Prostate gland (tissue), 2 donors: Measurements from ENCODE around the gene ARHGAP6. TPM values are rescaled to one million over a fixed set of nuclear protein-coding genes. Genes with fewer than 3 reads are reported as not detected.
"Not testable (repeated sequence)": the region's sequence is repeated elsewhere in the genome, so short reads cannot be mapped to it uniquely, and the experiment has no call there.

Source experiments
- DNase-seq: peaks from one replicate; pipeline ENCODE4 v3.0.0-alpha.2; 2019; ENCODE audit warnings: low spot score
- H3K27ac ChIP-seq, 2 donors: fragments of 200-600 bp; sonication (generic); 2 replicates each; pipeline ENCODE4 v1.5.1; 2017 to 2019
- H3K27me3 ChIP-seq: fragments of 200-600 bp; sonication (generic); replicated peaks from 2 replicates; pipeline ENCODE4 v1.5.1; 2019; ENCODE audit not compliant: insufficient read depth
- H3K36me3 ChIP-seq, 2 donors: fragments of 200-600 bp; sonication (generic); 1 replicate in 1 of 2; 2 replicates in 1 of 2; pipeline versions ENCODE4 v1.5.1 to v1.8.1; 2017 to 2019
- H3K4me1 ChIP-seq: fragments of 200-600 bp; sonication (generic); replicated peaks from 2 replicates; pipeline ENCODE4 v1.5.1; 2019
- H3K4me3 ChIP-seq, 2 donors: fragments of 200-600 bp; sonication (generic); 2 replicates each; pipeline ENCODE4 v1.5.1; 2017 to 2019
- H3K9me3 ChIP-seq: fragments of 200-600 bp; sonication (generic); 2 replicates; pipeline ENCODE4 v1.5.1; 2017
- CTCF ChIP-seq, 4 experiments: fragments of 200-600 bp in 2 of 4; fragments of 450-650 bp in 2 of 4; sonication (generic) in 2 of 4; IDR thresholded peaks; 1 replicate in 3 of 4; 2 replicates in 1 of 4; pipeline ENCODE4 v1.5.1; 2016 to 2019; ENCODE audit warnings: antibody characterized with exemption in 4 of 4, mild to moderate bottlenecking in 2 of 4, moderate library complexity in 2 of 4
- POLR2A ChIP-seq: fragments of 450-650 bp; IDR thresholded peaks from one replicate; pipeline ENCODE4 v1.6.1; 2016; ENCODE audit warnings: antibody characterized with exemption, mild to moderate bottlenecking
- POLR2AphosphoS5 ChIP-seq: sonication (generic); formaldehyde crosslinking; IDR thresholded peaks from one replicate; pipeline ENCODE4 v1.6.1; 2017; ENCODE audit warnings: antibody characterized with exemption
- WGBS: methylation state at CpG from one replicate; pipeline ENCODE4 v1.1.5; 2018; 5-methylcytosine and 5-hydroxymethylcytosine counted together
- intact Hi-C: fragments of 100-400 bp; cut with DNase I; formaldehyde crosslinking; loops from one replicate; pipeline ENCODE4 v1.14.2; 2022
- total RNA-seq, 2 donors: library from RNA; depleted of rRNA; stranded (reverse); fragments of >200 nt; gene quantifications; one replicate each; pipeline ENCODE4 v1.1.0, GENCODE V29; 2016

ARHGAP6 gene
- total RNA-seq, 2 donors from 2014 or later = 72.6 to 73.7 TPM

DNA sequence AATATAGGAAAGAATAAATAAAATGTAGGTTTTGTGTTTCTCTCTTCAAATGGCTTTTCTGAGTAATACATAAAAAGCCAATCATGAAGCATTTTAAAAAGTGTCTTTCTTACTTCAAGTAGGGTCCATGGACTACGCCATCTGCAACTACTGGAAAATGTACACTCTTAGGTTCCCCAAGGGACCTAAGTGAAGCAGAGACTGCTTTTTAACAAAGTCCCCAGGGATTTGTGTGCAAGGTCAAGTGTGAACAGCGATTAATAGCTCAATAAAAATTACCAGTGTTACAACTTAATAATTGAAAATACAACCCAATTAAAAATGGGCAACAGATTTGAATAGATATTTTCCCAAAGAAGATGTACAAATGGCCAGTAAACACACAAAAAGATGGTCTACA is 84.9 kb downstream of the ARHGAP6 start:
- no peaks in the 10 kb centered on the region for H3K27me3 ChIP-seq
- intact Hi-C loops = no loop called here
- H3K4me3 ChIP-seq = no peak overlapping the region
- H3K36me3 ChIP-seq = no peaks in the 10 kb centered on the region
- 83% methylated on average over 2 of the region's 2 CpGs for WGBS
- DNase-seq = no peak
- H3K4me1 ChIP-seq = no peaks in the 10 kb centered on the region
- TF ChIP-seq CTCF (IDR thresholded peaks at IDR 0.05) (no peak), POLR2AphosphoS5 (no peak), POLR2A (no peak)
- H3K9me3 ChIP-seq = no peaks in the 10 kb centered on the region
- no peak overlapping the region for H3K27ac ChIP-seq

DNA sequence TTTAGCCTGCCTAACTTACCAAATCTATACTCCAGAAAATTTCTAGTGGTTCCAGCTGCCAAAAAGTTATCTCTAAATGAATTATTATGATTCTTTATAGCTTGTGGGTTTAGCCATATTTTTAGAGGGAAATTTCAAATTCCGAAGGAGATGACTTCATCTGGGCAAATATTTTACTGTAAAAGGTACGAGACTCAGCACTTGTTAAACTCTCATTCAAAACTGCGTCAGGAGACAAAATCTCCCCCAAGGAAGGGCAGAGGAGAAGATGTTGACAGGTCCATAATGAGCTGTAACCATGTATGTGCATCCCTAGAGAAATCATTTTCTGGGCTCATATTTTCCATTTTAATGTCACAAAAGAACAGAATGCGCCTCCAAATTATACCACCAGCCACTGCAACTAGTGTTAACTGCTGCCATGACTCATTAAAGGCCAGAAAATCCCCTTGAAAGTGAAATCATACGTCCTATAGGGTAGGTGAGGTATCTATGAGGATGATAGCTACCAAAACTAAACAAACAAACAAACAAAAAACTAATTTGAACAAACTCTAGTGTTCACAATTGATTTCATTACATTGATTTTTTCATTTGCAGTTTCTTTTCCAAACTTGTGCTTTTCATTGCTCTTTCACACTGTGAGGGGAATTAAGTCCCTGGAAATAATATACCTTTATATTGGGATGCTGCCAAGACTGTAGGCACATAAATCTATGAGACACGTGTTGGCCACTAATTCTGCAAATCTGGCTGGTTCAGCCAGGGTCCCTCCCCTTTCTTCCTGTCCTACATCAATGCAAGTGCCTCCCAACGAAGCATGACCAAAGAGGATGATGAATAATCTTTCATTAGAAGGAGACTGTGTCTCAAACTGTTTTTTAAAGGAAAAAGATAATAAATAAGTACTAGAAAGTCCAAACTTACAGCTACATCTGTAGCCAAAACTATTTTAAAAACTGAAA is 85.8 kb downstream of the ARHGAP6 start:
- DNase-seq = no peak
- Histone ChIP-seq H3K9me3 (no peaks in the 10 kb centered on the region), H3K36me3 (no peaks in the 10 kb centered on the region), H3K27me3 (no peaks in the 10 kb centered on the region), H3K4me3 (no peak overlapping the region), H3K4me1 (no peaks in the 10 kb centered on the region), H3K27ac (no peak overlapping the region)
- intact Hi-C loops = no loop called here
- no peak for TF ChIP-seq POLR2A
- TF ChIP-seq POLR2AphosphoS5 = no peak
- TF ChIP-seq CTCF (IDR thresholded peaks at IDR 0.05) = no peak
- 36% methylated on average over 7 of the region's 7 CpGs for WGBS

GRCh38 chrX:11578301-11578700 is 87.4 kb downstream of the ARHGAP6 start:
- H3K36me3 ChIP-seq, intact Hi-C loops, H3K9me3 ChIP-seq, H3K27ac ChIP-seq, H3K27me3 ChIP-seq, DNase-seq, H3K4me3 ChIP-seq, H3K4me1 ChIP-seq: not testable (repeated sequence)
- WGBS = 67% methylated on average over 1 of the region's 1 CpG

- Histone ChIP-seq H3K36me3 (no peaks in the 10 kb centered on the region), H3K9me3 (no peaks in the 10 kb centered on the region), H3K27ac (no peak overlapping the region), H3K27me3 (no peaks in the 10 kb centered on the region), H3K4me1 (no peaks in the 10 kb centered on the region), H3K4me3 (no peak overlapping the region)
- DNase-seq = no peak
- intact Hi-C loops = no loop called here
- 96% methylated on average over 3 of the region's 3 CpGs for WGBS
- TF ChIP-seq CTCF (IDR thresholded peaks at IDR 0.05) (no peak), POLR2AphosphoS5 (no peak), POLR2A (no peak)
Observed at GRCh38 chrX:11577603-11578002, 88.1 kb downstream of the ARHGAP6 start.

- no peak overlapping the region for H3K27ac ChIP-seq
- TF ChIP-seq CTCF (IDR thresholded peaks at IDR 0.05) = no peak
- TF ChIP-seq POLR2A = no peak
- TF ChIP-seq POLR2AphosphoS5 = no peak
- H3K4me3 ChIP-seq = no peak overlapping the region
- H3K27me3 ChIP-seq = no peaks in the 10 kb centered on the region
- 90% methylated on average over 2 of the region's 2 CpGs for WGBS
- H3K4me1 ChIP-seq = no peaks in the 10 kb centered on the region
- H3K36me3 ChIP-seq = no peaks in the 10 kb centered on the region
- intact Hi-C loops = no loop called here
- no peaks in the 10 kb centered on the region for H3K9me3 ChIP-seq
- no peak for DNase-seq
Observed at GRCh38 chrX:11575332-11575731, 90.4 kb downstream of the ARHGAP6 start.
